Large intestine (tissue), 12 donors: ENCODE measurements around the gene ZNF518A. TPM values are rescaled to one million over a fixed set of nuclear protein-coding genes. Genes with fewer than 3 reads are reported as not detected.

ENCODE experiments used
- DNase-seq, 2 donors: peaks; one replicate each; pipeline versions ENCODE4 v3.0.0 to v3.0.0-alpha.2; 2013
- H3K27ac ChIP-seq: one replicate; pipeline ENCODE4 v1.5.1; 2013; ENCODE audit warnings: low read length
- H3K27me3 ChIP-seq: 2 replicates; pipeline ENCODE4 v1.6.1; 2013; ENCODE audit warnings: low read length; ENCODE audit not compliant: control insufficient read depth, insufficient read depth
- H3K36me3 ChIP-seq: 2 replicates; pipeline ENCODE4 v1.6.1; 2013; ENCODE audit warnings: low read length; ENCODE audit not compliant: control insufficient read depth, insufficient read depth
- H3K4me1 ChIP-seq: one replicate; pipeline ENCODE4 v1.6.1; 2013; ENCODE audit warnings: low read length; ENCODE audit not compliant: control insufficient read depth, insufficient read depth
- H3K4me3 ChIP-seq: one replicate; pipeline ENCODE4 v1.5.1; 2013; ENCODE audit warnings: low read length
- H3K9me3 ChIP-seq: one replicate; pipeline ENCODE4 v1.6.1; 2013; ENCODE audit warnings: mild to moderate bottlenecking, low read depth, low read length, moderate library complexity; ENCODE audit not compliant: control insufficient read depth
- WGBS: methylation state at CpG from one replicate; pipeline ENCODE4 v1.1.5; 2013; ENCODE audit warnings: low lambda C conversion rate; ENCODE audit not compliant: insufficient coverage; 5-methylcytosine and 5-hydroxymethylcytosine counted together
- long read RNA-seq, 11 donors: transcript quantifications; one replicate each; lab custom pipeline, GENCODE V29; 2026
- polyA plus RNA-seq: library from polyadenylated mRNA; unstranded; fragments of 120-200 nt; gene quantifications from one replicate; pipeline ENCODE4 v1.2.1, GENCODE V29; 2013

ZNF518A gene, protein sequence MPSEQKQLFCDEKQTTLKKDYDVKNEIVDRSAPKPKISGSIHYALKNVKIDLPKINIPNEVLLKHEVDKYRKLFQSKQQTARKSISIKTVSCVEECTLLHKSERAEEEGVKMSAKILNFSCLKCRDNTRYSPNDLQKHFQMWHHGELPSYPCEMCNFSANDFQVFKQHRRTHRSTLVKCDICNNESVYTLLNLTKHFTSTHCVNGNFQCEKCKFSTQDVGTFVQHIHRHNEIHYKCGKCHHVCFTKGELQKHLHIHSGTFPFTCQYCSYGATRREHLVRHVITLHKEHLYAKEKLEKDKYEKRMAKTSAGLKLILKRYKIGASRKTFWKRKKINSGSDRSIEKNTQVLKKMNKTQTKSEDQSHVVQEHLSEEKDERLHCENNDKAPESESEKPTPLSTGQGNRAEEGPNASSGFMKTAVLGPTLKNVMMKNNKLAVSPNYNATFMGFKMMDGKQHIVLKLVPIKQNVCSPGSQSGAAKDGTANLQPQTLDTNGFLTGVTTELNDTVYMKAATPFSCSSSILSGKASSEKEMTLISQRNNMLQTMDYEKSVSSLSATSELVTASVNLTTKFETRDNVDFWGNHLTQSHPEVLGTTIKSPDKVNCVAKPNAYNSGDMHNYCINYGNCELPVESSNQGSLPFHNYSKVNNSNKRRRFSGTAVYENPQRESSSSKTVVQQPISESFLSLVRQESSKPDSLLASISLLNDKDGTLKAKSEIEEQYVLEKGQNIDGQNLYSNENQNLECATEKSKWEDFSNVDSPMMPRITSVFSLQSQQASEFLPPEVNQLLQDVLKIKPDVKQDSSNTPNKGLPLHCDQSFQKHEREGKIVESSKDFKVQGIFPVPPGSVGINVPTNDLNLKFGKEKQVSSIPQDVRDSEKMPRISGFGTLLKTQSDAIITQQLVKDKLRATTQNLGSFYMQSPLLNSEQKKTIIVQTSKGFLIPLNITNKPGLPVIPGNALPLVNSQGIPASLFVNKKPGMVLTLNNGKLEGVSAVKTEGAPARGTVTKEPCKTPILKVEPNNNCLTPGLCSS (N-terminal part only)
- 35.5 TPM for polyA plus RNA-seq
- long read RNA-seq, donor 1, result 0 reads
- long read RNA-seq, donor 2, full-length matches to known transcripts, result 2 of 18 reads
- long read RNA-seq, donor 2, partial matches to known transcripts, result 16 of 18 reads
- long read RNA-seq, donor 2, other reads (novel, unspliced or antisense), result 0 of 18 reads
- long read RNA-seq, donor 3, result 0 reads
- long read RNA-seq, donor 4, full-length matches to known transcripts, result 3 of 3 reads
- long read RNA-seq, donor 4, partial matches to known transcripts, result 0 of 3 reads
- long read RNA-seq, donor 4, other reads (novel, unspliced or antisense), result 0 of 3 reads
- long read RNA-seq, donor 5, full-length matches to known transcripts, result 1 of 1 reads
- long read RNA-seq, donor 5, partial matches to known transcripts, result 0 of 1 reads
- long read RNA-seq, donor 5, other reads (novel, unspliced or antisense), result 0 of 1 reads
- long read RNA-seq, donor 6, partial matches to known transcripts, result 13 of 20 reads
- long read RNA-seq, donor 6, other reads (novel, unspliced or antisense), result 7 of 20 reads
- long read RNA-seq, donor 7, full-length matches to known transcripts, result 3 of 3 reads
- long read RNA-seq, donor 7, partial matches to known transcripts, result 0 of 3 reads
- long read RNA-seq, donor 7, other reads (novel, unspliced or antisense), result 0 of 3 reads
- long read RNA-seq, donor 8, full-length matches to known transcripts, result 1 of 52 reads
- long read RNA-seq, donor 8, partial matches to known transcripts, result 40 of 52 reads
- long read RNA-seq, donor 8, other reads (novel, unspliced or antisense), result 11 of 52 reads
- long read RNA-seq, donor 9, full-length matches to known transcripts, result 3 of 13 reads
- long read RNA-seq, donor 9, partial matches to known transcripts, result 10 of 13 reads
- long read RNA-seq, donor 9, other reads (novel, unspliced or antisense), result 0 of 13 reads
- long read RNA-seq, donor 10, full-length matches to known transcripts, result 3 of 19 reads
- long read RNA-seq, donor 10, partial matches to known transcripts, result 16 of 19 reads
- long read RNA-seq, donor 10, other reads (novel, unspliced or antisense), result 0 of 19 reads
- long read RNA-seq, donor 11, full-length matches to known transcripts, result 1 of 19 reads
- long read RNA-seq, donor 11, partial matches to known transcripts, result 13 of 19 reads
- long read RNA-seq, donor 11, other reads (novel, unspliced or antisense), result 5 of 19 reads

DNA sequence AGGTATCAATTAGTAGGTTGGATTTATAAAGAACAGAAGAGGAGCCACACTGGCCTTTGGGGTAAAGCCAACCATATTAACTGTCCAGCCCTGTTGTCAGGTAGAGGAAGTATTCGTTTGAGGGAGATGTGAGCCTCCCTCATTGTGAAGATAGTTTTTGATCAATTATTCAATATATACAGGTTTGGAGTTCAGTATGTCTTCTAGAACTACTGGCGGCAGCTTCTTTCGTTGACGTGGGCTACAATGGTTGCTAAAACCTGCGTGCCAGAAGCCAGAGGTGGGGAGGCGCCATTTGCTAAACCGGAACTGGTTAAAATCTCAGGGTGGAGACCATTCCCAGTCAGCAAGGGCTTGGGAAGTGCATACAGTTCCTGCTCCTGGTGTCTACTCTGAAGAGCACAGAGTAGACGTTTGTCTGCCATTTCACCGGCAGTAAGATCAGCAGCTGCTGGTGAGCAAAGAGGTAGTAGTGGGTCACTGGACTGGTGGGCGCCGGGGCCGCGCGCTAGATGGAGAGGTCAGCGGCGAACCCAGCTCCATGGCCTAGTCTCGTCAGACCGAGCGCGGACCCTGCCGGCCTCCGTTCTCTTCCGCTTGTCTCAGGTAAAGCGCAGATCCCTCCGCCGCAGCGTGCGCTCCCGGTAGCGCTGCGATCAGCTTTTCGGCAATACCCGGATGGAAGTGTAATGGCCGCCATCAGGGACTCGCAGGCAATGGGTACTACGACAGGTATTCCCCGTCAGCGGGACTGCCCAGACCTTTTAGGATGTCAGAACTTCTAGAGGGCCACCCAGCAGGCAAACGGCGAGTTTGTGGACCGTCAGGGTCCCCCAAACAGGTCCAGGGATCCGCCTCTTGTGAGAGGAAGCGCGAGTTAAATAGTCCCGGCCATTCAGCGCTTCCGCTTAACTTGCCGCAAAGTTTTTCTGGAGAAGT, at the start of gene ZNF518A:
TSS of gene ZNF518A (plus strand) at position 911 of the 939 bp plus-strand sequence. CDS start 26,026 bp downstream, outside the sequence.
- H3K4me1 ChIP-seq, result peaks cover 8% of the 10 kb centered on the region
- peaks cover 15% of the 10 kb centered on the region for H3K36me3 ChIP-seq
- H3K27ac ChIP-seq, result peak within 1 kb of the TSS; percentile 99
- H3K9me3 ChIP-seq, result peaks cover 5% of the 10 kb centered on the region
- peaks cover 6% of the 10 kb centered on the region for H3K27me3 ChIP-seq
- WGBS, result no CpG with 5 or more reads among the region's 48 CpGs
- H3K4me3 ChIP-seq, result peak within 1 kb of the TSS; percentile 83
- DNase-seq, result peak; percentile 96 to 100

DNA sequence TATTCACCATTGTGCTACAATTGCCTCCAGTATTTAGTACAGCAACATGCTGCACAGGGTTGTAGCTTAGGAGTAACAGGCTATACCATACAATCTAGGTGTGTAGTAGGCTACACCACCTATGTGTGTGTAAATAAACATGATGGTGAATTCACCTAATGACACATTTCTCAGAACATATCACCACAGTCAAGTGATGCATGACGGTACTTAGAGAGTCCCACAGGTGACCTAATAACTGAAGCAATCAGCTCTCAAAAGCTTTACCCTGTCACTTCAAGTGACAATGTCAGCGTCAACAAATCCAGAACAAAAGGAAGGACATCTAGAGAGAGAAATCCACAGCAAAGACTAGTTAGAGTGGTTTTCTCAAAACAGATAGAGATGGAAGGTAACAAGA, 47.9 kb upstream of the ZNF518A start:
- Histone ChIP-seq H3K27ac (no peak overlapping the region), H3K36me3 (no peaks in the 10 kb centered on the region), H3K27me3 (no peaks in the 10 kb centered on the region), H3K9me3 (no peaks in the 10 kb centered on the region), H3K4me1 (no peaks in the 10 kb centered on the region), H3K4me3 (no peak overlapping the region)
- WGBS, result no CpG with 5 or more reads among the region's 2 CpGs
- DNase-seq, result no peak

DNA sequence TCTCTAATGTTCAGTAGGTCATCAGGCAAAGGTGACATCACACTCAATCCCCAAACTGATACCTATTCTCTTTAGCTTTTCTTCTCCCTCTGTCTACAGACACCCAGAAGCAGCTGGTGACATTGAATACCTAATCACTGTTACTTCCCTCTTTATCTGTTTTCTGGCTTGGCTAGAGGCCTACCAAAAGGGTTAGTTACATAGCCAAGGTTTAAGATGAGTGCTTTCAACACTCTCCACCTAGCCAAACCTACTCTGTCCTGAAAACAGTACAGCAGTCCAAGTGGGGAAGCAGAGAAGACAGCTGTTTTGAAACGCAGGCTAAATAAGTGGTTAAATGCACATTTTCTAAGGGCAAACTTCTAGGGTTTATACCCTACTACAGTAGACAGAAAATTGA, 47.3 kb upstream of the ZNF518A start:
- WGBS, result 100% methylated on average over 1 of the region's 1 CpG
- H3K27ac ChIP-seq, result no peak overlapping the region
- H3K4me1 ChIP-seq, result no peaks in the 10 kb centered on the region
- DNase-seq, result no peak
- H3K27me3 ChIP-seq, result no peaks in the 10 kb centered on the region
- no peaks in the 10 kb centered on the region for H3K9me3 ChIP-seq
- no peak overlapping the region for H3K4me3 ChIP-seq
- H3K36me3 ChIP-seq, result no peaks in the 10 kb centered on the region

DNA sequence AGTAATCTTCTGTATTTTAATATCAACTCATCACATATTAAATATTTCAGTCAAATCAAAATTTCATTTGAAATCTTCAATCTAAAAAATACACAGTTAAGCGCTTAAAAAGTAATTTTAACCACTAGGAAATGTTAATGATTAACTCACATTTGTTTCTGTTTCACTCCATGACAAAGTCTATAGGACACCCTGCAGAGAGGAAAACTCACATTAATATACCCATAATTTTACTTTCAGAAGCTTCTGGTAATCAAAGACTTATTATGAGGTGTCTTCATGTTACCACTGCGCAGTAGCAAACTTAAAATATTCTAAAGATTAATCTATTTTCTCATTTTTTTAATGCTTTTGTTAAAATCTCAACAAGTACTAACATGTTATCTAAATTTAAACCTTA, 41.0 kb upstream of the ZNF518A start:
- H3K9me3 ChIP-seq, result no peaks in the 10 kb centered on the region
- H3K4me1 ChIP-seq, result peaks cover 4% of the 10 kb centered on the region
- WGBS, result 72% methylated on average over 2 of the region's 2 CpGs
- H3K36me3 ChIP-seq, result no peaks in the 10 kb centered on the region
- H3K27me3 ChIP-seq, result peaks cover 19% of the 10 kb centered on the region
- DNase-seq, result peak; percentile 14 to 54
- peak overlapping the region; percentile 93 for H3K4me3 ChIP-seq
- peak overlapping the region; percentile 100 for H3K27ac ChIP-seq

DNA sequence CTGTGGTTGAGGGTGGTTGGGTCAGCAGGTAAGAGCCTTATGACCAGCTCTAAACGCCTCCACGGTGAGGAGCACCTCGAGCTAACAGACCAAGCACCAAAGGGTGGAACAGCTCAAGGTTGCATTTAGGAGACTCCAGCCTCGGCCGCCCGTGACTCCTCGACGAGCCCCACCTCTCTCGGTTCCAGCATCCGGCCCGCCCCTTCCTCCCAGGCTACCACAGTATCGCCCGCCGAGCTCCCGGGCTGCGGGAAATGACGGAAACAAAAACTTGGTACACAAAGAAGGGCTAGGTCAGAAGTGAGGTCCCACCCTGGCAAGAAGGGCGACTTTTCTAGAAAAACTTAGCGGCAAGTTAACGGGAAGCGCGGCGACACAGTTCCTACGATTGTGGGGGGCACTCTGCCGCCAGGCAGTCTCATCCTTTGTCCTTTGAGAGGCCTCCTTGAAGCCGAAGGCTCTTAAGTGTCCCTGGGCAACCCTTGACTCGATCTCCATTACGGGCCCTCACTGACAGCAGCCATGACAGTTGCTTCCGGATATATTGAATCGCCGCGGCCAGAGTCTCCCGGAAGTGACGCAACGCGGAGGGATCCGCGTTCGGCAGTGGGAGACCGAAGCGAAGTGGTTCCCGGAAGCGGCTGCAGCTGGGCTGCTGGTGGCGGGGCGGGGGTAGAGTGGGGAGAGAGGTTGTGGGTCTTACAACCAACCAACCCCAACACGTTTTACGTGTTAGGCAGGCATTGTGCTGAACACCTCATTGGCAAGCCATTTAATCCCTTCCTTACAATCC, 40.2 kb upstream of the ZNF518A start:
- Histone ChIP-seq H3K27ac (peak overlapping the region; percentile 100), H3K4me1 (peaks cover 4% of the 10 kb centered on the region), H3K36me3 (no peaks in the 10 kb centered on the region), H3K9me3 (no peaks in the 10 kb centered on the region), H3K27me3 (peaks cover 23% of the 10 kb centered on the region), H3K4me3 (peak overlapping the region; percentile 93)
- WGBS, result no CpG with 5 or more reads among the region's 47 CpGs
- DNase-seq, result peak; percentile 97 to 98

DNA sequence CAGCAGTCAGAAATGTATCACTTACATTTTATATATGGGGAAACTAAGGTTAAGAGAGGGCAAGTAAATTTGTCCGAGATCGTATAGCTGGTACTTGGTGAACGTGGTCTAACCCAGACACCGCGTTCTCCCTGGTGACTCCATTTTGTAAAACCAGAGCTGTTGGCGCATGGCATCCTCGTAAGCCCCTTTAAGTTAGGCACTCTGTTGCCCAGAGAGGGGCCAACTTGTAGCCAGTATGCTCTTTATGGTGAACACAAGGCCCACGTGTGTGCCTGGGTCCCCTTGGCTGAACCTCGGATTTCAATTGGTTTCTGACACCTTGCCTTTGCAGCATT, 39.7 kb upstream of the ZNF518A start:
- peak overlapping the region; percentile 100 for H3K27ac ChIP-seq
- DNase-seq, result no peak

DNA sequence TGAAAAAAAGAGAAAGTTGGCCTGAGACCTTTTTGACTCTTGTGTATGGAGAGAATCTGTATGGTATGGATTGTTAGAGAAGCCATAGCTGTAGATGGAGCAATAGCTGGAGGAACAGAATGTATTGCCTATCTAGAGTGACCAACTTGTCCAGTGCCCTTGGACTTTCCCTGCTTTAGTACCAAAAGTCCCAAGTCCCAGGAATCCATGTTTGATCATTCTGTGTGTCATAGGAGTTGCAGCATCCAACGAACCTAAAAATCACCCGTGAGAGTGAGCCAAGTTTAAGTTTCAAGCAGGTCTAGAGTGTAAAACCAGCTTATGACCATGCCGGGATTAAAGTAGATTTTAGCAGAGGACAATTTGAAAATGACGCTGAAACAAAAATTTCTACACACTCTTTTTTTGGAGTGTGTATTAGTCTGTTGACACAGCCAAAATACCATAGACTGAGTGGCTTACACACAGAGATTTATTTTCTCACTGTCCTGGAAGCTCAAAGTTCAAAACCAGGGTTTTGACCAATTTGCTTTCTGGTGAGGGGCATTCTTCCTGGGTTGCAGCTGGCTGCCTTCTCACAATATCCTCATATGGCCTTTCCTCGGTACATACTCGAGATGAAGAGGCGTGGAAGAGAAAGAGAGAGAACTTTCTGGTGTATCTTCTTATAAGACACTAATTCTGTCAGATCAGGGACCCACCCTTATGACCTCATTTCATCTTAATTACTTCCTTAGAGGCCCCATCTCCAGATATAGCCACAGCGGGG, 36.9 kb upstream of the ZNF518A start:
- 100% methylated on average over 1 of the region's 8 CpGs for WGBS
- Histone ChIP-seq H3K36me3 (no peaks in the 10 kb centered on the region), H3K9me3 (no peaks in the 10 kb centered on the region), H3K4me3 (no peak overlapping the region), H3K27me3 (peaks cover 32% of the 10 kb centered on the region), H3K27ac (no peak overlapping the region), H3K4me1 (peaks cover 4% of the 10 kb centered on the region)
- no peak for DNase-seq

More for the DNA sequence above, 39.7 kb upstream of the ZNF518A start:
- WGBS, result no CpG with 5 or more reads among the region's 9 CpGs
- H3K36me3 ChIP-seq, result no peaks in the 10 kb centered on the region
- peaks cover 23% of the 10 kb centered on the region for H3K27me3 ChIP-seq
- no peaks in the 10 kb centered on the region for H3K9me3 ChIP-seq
- peaks cover 4% of the 10 kb centered on the region for H3K4me1 ChIP-seq
- H3K4me3 ChIP-seq, result peak overlapping the region; percentile 93
